Right forelimb (tissue), 1 donor: ENCODE data around the gene TFF3.

Experiments
- DNase-seq: peaks from one replicate; pipeline ENCODE4 v3.0.0-alpha.2; 2018

TFF3 gene

GRCh38 chr21:42264245-42265195 lies 50.7 kb downstream of the TFF3 start:
- no peak for DNase-seq

- no peak for DNase-seq
Measured at GRCh38 chr21:42263591-42264131, 51.5 kb downstream of the TFF3 start.

- DNase-seq: no peak
Measured at GRCh38 chr21:42262831-42263231, 52.4 kb downstream of the TFF3 start.

- DNase-seq: no peak
Measured at GRCh38 chr21:42261829-42262200, 53.4 kb downstream of the TFF3 start.
